Muscle of arm (tissue), 12 donors: ENCODE results near the gene ZNRF4. TPM values are rescaled to one million over a fixed set of nuclear protein-coding genes. Genes with fewer than 3 reads are reported as not detected.
"Not testable (repeated sequence)": the region's sequence is repeated elsewhere in the genome, so short reads cannot be mapped to it uniquely, and the experiment has no call there.

Source experiments
- DNase-seq: peaks from one replicate; pipeline ENCODE4 v3.0.0-alpha.2; 2013
- polyA plus RNA-seq, 12 donors: library from polyadenylated mRNA; unstranded; fragments of 120-200 nt; gene quantifications; one replicate each; pipeline ENCODE4 v1.2.1, GENCODE V29; 2013; ENCODE audit not compliant: insufficient read length in 12 of 12

Gene ZNRF4
- polyA plus RNA-seq, 12 donors = not detected

GRCh38 chr19:5473646-5474045 lies 18.4 kb downstream of the ZNRF4 start:
- no peak for DNase-seq

DNA sequence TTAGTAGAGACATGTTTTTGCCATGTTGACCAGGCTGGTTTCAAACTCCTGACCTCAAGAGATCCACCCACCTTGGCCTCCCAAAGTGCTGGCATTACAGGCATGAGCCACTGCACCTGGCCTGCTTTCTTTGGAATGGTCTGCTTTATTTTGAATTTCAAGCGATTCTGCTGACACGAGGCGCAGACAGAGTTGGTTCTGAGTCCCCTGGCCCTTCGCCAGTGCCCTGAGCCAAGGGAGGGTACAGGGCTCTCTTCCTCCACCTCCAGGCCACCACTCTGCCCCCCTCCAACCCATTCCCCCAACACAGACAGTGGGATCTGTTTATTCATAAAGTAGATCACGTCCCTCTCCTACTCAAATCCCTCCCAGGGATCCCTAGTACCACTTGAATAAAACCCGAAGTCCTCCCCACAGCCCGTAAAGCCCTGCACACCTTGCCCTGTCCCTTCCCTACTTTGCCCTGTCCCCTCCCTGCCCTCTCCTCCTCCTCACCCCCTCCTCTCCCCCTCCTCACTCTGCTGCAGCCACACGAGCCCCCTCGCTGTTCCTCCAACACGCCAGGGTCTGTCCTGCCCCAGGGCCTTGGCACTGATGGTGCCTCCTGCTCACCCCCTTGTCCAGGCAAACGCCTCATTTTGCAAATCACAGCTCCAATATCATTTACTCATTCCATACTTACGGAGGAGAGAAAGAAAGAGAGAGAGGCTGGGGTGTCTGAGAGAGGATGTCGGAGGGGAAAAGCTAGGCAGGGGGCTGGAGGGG lies 22.4 kb downstream of the ZNRF4 start:
- no peak for DNase-seq

DNA sequence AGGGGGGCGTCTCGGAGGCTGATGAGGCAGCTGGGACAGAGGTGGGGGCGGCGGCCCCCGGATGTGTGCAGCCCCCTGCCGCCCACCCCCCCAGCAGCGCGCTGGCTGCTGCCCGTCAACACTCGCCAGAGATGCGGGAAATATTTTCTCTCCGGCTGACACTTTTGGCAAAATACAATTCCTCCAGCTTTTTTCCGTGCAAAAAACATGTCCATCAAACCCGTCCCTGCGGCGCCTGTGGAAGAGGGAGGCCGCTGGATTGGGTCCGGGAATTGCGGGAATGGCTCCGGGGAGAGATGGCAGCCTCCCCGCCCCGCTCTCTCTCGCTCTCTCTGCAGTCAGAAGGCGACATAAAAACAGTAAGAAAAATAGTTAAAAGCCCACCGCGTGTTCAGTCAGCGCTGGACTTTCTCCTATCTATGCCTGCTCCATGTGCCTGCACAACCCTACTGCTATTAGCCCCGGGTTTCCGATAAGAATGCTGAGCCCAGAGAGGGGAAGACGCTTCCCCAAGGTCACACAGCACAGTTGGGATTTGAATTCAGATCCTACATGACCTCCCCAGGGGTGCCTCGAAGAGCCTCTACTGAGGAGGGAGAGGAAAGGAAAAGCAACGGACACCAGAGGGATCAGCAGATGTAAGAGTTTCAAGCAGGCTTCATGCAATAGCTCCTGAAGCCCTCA lies 23.2 kb downstream of the ZNRF4 start:
- DNase-seq = no peak

DNA sequence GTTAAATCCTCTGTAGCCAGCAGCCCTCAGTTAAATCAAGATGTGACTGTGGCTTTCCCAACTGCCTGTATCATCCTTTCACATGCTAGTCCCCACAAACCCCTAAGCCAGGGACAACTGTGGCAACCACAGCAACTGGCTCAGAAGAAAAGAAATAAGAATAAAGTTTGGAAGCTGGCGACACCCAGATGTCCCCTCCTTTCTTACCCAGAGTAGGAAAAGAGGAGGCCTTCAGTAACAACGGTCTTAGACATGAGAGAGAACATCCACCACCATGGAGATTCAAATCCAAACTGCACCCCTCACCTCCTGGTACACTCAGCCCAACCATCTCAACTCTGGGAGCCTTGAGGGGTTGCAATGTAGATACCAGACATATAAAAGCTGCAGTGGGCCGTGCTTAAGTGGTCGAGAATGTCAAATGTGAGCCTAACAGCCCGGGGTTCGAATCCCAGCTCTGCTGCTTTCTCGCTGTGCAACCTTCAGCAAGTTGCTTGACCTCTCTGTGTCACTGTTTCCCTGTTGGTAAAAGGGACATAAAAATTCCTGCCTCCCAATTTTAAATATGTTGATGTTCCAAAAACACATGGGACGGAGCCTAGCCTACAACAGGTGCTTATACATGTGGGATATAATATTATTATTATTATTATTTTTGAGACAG lies 23.8 kb downstream of the ZNRF4 start:
- DNase-seq = no peak

GRCh38 chr19:5479958-5480357 lies 24.7 kb downstream of the ZNRF4 start:
- DNase-seq = no peak

GRCh38 chr19:5480427-5480836 lies 25.2 kb downstream of the ZNRF4 start:
- DNase-seq = no peak

GRCh38 chr19:5481957-5482356 lies 26.7 kb downstream of the ZNRF4 start:
- DNase-seq = no peak

- DNase-seq = no peak
Observed at GRCh38 chr19:5484398-5485285, 29.4 kb downstream of the ZNRF4 start.

GRCh38 chr19:5485286-5485636 lies 30.0 kb downstream of the ZNRF4 start:
- DNase-seq = no peak

GRCh38 chr19:5485658-5486057 lies 30.4 kb downstream of the ZNRF4 start:
- not testable (repeated sequence) for DNase-seq

DNA sequence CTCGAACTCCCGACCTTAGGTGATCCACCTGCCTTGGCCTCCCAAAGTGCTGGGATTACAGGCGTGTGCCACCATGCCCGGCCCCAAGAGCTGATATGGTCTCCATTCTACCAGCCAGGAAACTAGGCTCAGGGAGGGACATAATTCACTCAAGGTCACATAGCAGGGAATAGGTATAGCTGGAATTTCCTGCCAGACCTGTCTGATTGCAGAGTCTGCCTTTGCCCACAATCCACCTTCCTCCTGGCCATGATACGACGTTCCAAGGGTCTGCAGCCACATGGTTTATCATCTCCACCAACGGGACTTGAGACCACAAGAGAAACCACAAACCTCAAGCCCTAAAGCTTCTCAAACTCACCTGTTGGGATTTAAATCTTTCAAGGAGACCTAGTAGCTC lies 32.0 kb downstream of the ZNRF4 start:
- DNase-seq = no peak

- no peak for DNase-seq
Observed at GRCh38 chr19:5489551-5489950, 34.3 kb downstream of the ZNRF4 start.

DNA sequence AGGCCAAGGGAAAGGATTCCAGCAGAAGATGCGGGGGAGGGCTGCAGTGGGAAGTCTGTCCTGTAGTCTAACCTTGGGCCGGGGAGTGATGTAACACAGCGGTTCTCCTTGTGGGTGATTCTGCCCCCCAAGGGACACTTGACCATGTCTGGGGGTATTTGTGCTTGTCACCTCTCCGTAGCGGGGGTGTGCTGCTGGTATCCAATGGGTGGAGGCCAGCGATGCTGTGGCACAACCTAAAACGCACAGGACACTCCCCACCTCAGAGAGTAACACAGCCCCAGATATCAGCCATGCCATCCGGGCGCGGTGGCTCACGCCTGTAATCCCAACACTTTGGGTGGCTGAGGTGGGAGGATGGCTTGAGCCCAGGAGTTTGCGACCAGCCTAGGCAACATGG lies 36.3 kb downstream of the ZNRF4 start:
- DNase-seq = no peak

DNA sequence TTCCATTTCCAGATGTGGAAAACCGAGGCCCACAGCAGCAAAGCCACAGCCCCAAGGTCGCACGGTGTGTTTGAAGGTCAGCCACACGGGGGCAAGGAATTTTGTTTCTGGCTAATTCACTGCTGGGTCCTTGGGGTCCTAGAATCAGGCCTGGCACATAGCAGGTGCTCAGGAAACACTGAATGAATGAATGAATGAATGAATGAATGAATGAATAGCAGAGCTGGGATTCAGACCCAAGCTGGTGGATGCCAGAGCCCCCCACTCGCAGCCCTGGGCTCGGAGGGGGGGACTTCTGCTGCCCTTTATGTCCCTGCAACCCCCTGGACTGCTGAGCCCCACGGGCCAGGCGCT lies 37.0 kb downstream of the ZNRF4 start:
- DNase-seq = no peak

DNA sequence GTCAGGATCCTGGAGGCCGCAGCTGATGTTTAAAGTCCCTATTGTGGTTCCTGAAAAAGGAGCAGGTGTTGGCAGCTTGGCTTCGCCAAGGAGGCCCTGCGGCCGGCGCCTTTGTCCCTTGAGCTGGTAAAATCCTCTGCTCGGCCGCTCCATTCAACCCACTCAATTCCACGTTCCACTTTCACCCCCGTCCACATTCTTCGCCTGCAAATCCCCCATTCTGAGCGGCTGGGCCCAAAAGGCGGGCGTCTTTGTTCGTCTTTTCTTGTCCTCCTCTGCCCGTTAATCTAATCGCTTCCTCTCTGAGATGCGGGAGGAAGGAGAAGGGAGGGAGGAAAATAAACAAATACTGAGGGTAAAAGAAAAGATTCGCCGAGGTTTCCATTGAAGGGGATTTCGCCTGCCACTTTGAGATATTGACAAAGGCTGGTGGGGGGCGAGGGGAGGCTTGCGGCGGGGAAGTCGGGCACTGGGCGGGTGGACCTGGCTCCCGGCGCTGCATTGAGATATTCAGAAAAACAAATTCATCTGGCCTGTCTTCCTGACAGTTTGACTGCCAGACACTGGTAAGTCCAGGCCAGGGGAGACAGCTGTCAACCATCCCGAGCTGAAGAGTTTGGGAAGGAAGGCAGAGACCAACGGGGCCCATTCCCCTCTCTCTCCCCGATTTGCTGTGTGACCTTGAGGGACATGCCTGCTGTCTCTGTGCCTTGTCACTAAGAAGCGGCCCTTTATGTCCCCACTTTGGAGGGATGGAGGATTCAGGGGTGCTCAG lies 37.6 kb downstream of the ZNRF4 start:
- DNase-seq = no peak

GRCh38 chr19:5494773-5495172 lies 39.6 kb downstream of the ZNRF4 start:
- no peak for DNase-seq

GRCh38 chr19:5495792-5496191 lies 40.6 kb downstream of the ZNRF4 start:
- no peak for DNase-seq

- no peak for DNase-seq
Observed at GRCh38 chr19:5497297-5497696, 42.1 kb downstream of the ZNRF4 start.

- DNase-seq = no peak
Observed at GRCh38 chr19:5498830-5499550, 43.8 kb downstream of the ZNRF4 start.

GRCh38 chr19:5501907-5502306 lies 46.7 kb downstream of the ZNRF4 start:
- no peak for DNase-seq

- no peak for DNase-seq
Observed at GRCh38 chr19:5503598-5503997, 48.4 kb downstream of the ZNRF4 start.
